Activated CD8-positive, alpha-beta memory T cell treated with anti-CD3 and anti-CD28 coated beads for 48 hours (primary cell): ENCODE results near the gene VPS37C.
"Not testable (repeated sequence)": the region's sequence is repeated elsewhere in the genome, so short reads cannot be mapped to it uniquely, and the experiment has no call there.

Experiments used
- DNase-seq, 3 experiments: peaks; one replicate each; pipeline ENCODE4 v3.0.0-alpha.2; 2020; ENCODE audit warnings: low read depth in 2 of 3, low spot score in 2 of 3

Gene VPS37C

GRCh38 chr11:61161190-61162091 lies at the start of gene VPS37C:
Gene VPS37C (minus strand): TSS chr11:61161426. CDS start chr11:61138829, 22,597 bp downstream.
- peak; percentile 91 to 98 (median 97) for DNase-seq

GRCh38 chr11:61210629-61211028 lies 49.4 kb upstream of the VPS37C start:
- DNase-seq, result not testable (repeated sequence)

GRCh38 chr11:61207636-61208310 lies 46.5 kb upstream of the VPS37C start:
- DNase-seq, result not testable (repeated sequence)

GRCh38 chr11:61204502-61205059 lies 43.4 kb upstream of the VPS37C start:
- not testable (repeated sequence) for DNase-seq

GRCh38 chr11:61203873-61204272 lies 42.6 kb upstream of the VPS37C start:
- DNase-seq, result not testable (repeated sequence)

GRCh38 chr11:61202950-61203746 lies 41.9 kb upstream of the VPS37C start, which contains the start of gene PGA3:
Gene PGA3 (plus strand): TSS chr11:61203515. CDS start chr11:61203565, 50 bp downstream.
- DNase-seq, result not testable (repeated sequence)

- DNase-seq, result no peak
Observed at GRCh38 chr11:61201476-61201875, 40.2 kb upstream of the VPS37C start.

- DNase-seq, result no peak
Observed at GRCh38 chr11:61198948-61199523, 37.8 kb upstream of the VPS37C start.

GRCh38 chr11:61198361-61198760 lies 37.1 kb upstream of the VPS37C start:
- no peak for DNase-seq

- DNase-seq, result no peak
Observed at GRCh38 chr11:61195719-61196118, 34.5 kb upstream of the VPS37C start.

GRCh38 chr11:61194981-61195695 lies 33.9 kb upstream of the VPS37C start:
- DNase-seq, result no peak

- no peak for DNase-seq
Observed at GRCh38 chr11:61194169-61194671, 33.0 kb upstream of the VPS37C start.

GRCh38 chr11:61193596-61193995 lies 32.4 kb upstream of the VPS37C start:
- no peak for DNase-seq

- no peak for DNase-seq
Observed at GRCh38 chr11:61189933-61190332, 28.7 kb upstream of the VPS37C start.

- peak; percentile 40 to 74 (median 71) for DNase-seq
Observed at GRCh38 chr11:61187505-61188130, 26.4 kb upstream of the VPS37C start.

GRCh38 chr11:61186504-61186903 lies 25.3 kb upstream of the VPS37C start:
- no peak for DNase-seq

GRCh38 chr11:61183645-61184044 lies 22.4 kb upstream of the VPS37C start:
- DNase-seq, result no peak

- DNase-seq, result no peak
Observed at GRCh38 chr11:61181489-61181888, 20.3 kb upstream of the VPS37C start.

- not testable (repeated sequence) for DNase-seq
Observed at GRCh38 chr11:61180205-61180604, 19.0 kb upstream of the VPS37C start.
